ENCODE results near the gene STK38. TPM values are rescaled to one million over a fixed set of nuclear protein-coding genes. Genes with fewer than 3 reads are reported as not detected.

Gene STK38
- total and polyA plus RNA-seq, 2 of the 8 experiments (the other 6 are each of a cell fraction or from before 2014, with no cell fraction given), result 8.1 to 19.8 TPM

GRCh38 chr6:36491378-36491965, 55.8 kb downstream of the STK38 start:
- Histone ChIP-seq H3K79me2 (ENCODE audit: control insufficient read depth in 1 of 2, insufficient read depth in 2 of 2, low read length in 2 of 2) (no peaks in the 10 kb centered on the region), H3K4me1 (replicated peaks in 1 of 4; ENCODE audit: control insufficient read depth in 3 of 4, insufficient read depth in 4 of 4, low read length in 3 of 4) (peaks cover 0 to 7% (median 3%) of the 10 kb centered on the region in 4 experiments; a peak in 2 of 7 replicates), H2AK5ac (ENCODE audit: low read depth, low read length) (no peak overlapping the region), H3K4me2 (ENCODE audit: insufficient read depth in 1 of 2, low read depth in 2 of 2, low read length in 2 of 2) (no peak overlapping the region), H2BK120ac (replicated peaks; ENCODE audit: low read depth, low read length) (no peak overlapping the region), H3K27ac (ENCODE audit: low read depth, low read length) (no peak overlapping the region), H3K79me1 (ENCODE audit: low read depth, low read length) (no peaks in the 10 kb centered on the region), H2AFZ (ENCODE audit: low read length) (no peak overlapping the region), H3K23ac (ENCODE audit: insufficient read length) (no peak overlapping the region), H4K5ac (ENCODE audit: insufficient read length, low read depth, low read length) (no peak overlapping the region), H3K18ac (ENCODE audit: extremely low read depth, low read length) (no peak overlapping the region), H2BK15ac (ENCODE audit: low read length) (no peak overlapping the region), H3K56ac (replicated peaks; ENCODE audit: insufficient read length, low read depth, low read length) (no peak overlapping the region), H3K14ac (ENCODE audit: insufficient read length) (no peak overlapping the region), H2BK12ac (ENCODE audit: low read depth, low read length) (no peak overlapping the region), H3K36me3 (ENCODE audit: control insufficient read depth in 2 of 4, insufficient read depth in 4 of 4, low read length in 3 of 4) (peaks cover 4 to 29% (median 16%) of the 10 kb centered on the region in 4 experiments; a peak in 6 of 8 replicates), H3K4me3 (ENCODE audit: extremely low read depth in 1 of 4, insufficient read depth in 2 of 4, low read depth in 3 of 4, low read length in 4 of 4) (no peak overlapping the region), H2BK5ac (ENCODE audit: low read depth, low read length) (no peak overlapping the region), H4K20me1 (replicated peaks in 1 of 2; ENCODE audit: control insufficient read depth in 1 of 2, insufficient read depth in 2 of 2, low read length in 2 of 2) (no peaks in the 10 kb centered on the region), H4K91ac (replicated peaks; ENCODE audit: insufficient read length, low read length) (no peak overlapping the region), H2BK20ac (ENCODE audit: low read length) (no peak overlapping the region), H3K27me3 (replicated peaks in 1 of 4; ENCODE audit: control insufficient read depth in 3 of 4, extremely low read depth in 1 of 4, insufficient read depth in 3 of 4, low read length in 3 of 4) (no peaks in the 10 kb centered on the region), H3K9me3 (ENCODE audit: insufficient read depth in 2 of 2, low read depth in 1 of 2, low read length in 1 of 2) (no peaks in the 10 kb centered on the region), H3K9ac (replicated peaks in 1 of 4; ENCODE audit: extremely low read depth in 1 of 4, low read depth in 3 of 4, low read length in 3 of 4) (no peak overlapping the region), H4K8ac (ENCODE audit: extremely low read depth, insufficient read depth, low read length) (no peak overlapping the region), H3K4ac (replicated peaks; ENCODE audit: insufficient read length, low read depth, low read length) (no peak overlapping the region), H3K23me2 (ENCODE audit: low read depth, low read length) (no peaks in the 10 kb centered on the region)
- FAIRE-seq (peak; percentile 50), DNase-seq (ENCODE audit: low read depth in 1 of 2, low spot score in 2 of 2) (peak in 1 of 2 experiments; percentile 23)
- no peak for TF ChIP-seq HDAC2 (IDR thresholded peaks at IDR 0.05; ENCODE audit: borderline replicate concordance in 1 of 2, low read depth in 2 of 2, low read length in 2 of 2)
- no peak for TF ChIP-seq POLR2AphosphoS5 (IDR thresholded peaks at IDR 0.05; ENCODE audit: low read depth, low read length)
- peak; percentile 71 for TF ChIP-seq CEBPB (IDR thresholded peaks at IDR 0.05; ENCODE audit: low read depth, low read length)
- TF ChIP-seq EGR1 (IDR thresholded peaks at IDR 0.05; ENCODE audit: borderline replicate concordance, low read depth, low read length), result no peak
- no peak for TF ChIP-seq SAP30 (IDR thresholded peaks at IDR 0.05; ENCODE audit: insufficient read depth, insufficient replicate concordance, low read length)
- TF ChIP-seq POU5F1 (IDR thresholded peaks at IDR 0.05; ENCODE audit: low read depth, low read length), result no peak
- POLR2A ChIA-PET (ENCODE audit: partially characterized antibody), result interaction anchor here (1.3 kb wide), 1 partner anchor 14 kb away, joined by 4 read pairs; no protein-coding TSS in a partner anchor
- 82% methylated on average over 7 of the region's 7 CpGs; no CpG with 5 or more reads in 1 of the 2 experiments for WGBS, 2 experiments (ENCODE audit: extremely low coverage in 1 of 2, insufficient coverage in 1 of 2, insufficient read length in 1 of 2, insufficient replicate concordance in 2 of 2, low coverage in 1 of 2, low lambda C conversion rate in 2 of 2, missing lambda C conversion rate in 1 of 2)
- CTCF ChIA-PET (ENCODE audit: partially characterized antibody), result no interaction called here

Measured in H1 (cell line).